D721Med (cell line): Measurements from ENCODE around the gene TUBB4A.

Experiments used
- DNase-seq: peaks from one replicate; pipeline ENCODE4 v3.0.0; 2011; ENCODE audit warnings: low spot score; ENCODE audit not compliant: insufficient read length
- FAIRE-seq: peaks from 2 replicates; lab custom pipeline; 2011; peaks lifted over from hg19 to GRCh38; lab: Jason Lieb, UNC
- TF ChIP-seq, protein P1 (sequence below): IDR thresholded peaks from 2 replicates; pipeline ENCODE4 v1.5.1; 2012; ENCODE audit warnings: mild to moderate bottlenecking, control low read depth; ENCODE audit not compliant: insufficient read depth; ENCODE audit errors: missing control alignments

The TUBB4A gene

GRCh38 chr19:6530386-6531162 is 28.5 kb upstream of the TUBB4A start, which contains the start of gene TNFSF9:
Gene TNFSF9 (plus strand): TSS chr19:6531026. CDS start chr19:6531037, 11 bp downstream.
- TF ChIP-seq, protein P1, sequence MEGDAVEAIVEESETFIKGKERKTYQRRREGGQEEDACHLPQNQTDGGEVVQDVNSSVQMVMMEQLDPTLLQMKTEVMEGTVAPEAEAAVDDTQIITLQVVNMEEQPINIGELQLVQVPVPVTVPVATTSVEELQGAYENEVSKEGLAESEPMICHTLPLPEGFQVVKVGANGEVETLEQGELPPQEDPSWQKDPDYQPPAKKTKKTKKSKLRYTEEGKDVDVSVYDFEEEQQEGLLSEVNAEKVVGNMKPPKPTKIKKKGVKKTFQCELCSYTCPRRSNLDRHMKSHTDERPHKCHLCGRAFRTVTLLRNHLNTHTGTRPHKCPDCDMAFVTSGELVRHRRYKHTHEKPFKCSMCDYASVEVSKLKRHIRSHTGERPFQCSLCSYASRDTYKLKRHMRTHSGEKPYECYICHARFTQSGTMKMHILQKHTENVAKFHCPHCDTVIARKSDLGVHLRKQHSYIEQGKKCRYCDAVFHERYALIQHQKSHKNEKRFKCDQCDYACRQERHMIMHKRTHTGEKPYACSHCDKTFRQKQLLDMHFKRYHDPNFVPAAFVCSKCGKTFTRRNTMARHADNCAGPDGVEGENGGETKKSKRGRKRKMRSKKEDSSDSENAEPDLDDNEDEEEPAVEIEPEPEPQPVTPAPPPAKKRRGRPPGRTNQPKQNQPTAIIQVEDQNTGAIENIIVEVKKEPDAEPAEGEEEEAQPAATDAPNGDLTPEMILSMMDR: no peak
- peak; percentile 95 for DNase-seq
- FAIRE-seq: no peak

- FAIRE-seq (no peak), DNase-seq (no peak)
- TF ChIP-seq, protein P1: no peak
Measured at GRCh38 chr19:6529937-6530385, 27.9 kb upstream of the TUBB4A start.

DNA sequence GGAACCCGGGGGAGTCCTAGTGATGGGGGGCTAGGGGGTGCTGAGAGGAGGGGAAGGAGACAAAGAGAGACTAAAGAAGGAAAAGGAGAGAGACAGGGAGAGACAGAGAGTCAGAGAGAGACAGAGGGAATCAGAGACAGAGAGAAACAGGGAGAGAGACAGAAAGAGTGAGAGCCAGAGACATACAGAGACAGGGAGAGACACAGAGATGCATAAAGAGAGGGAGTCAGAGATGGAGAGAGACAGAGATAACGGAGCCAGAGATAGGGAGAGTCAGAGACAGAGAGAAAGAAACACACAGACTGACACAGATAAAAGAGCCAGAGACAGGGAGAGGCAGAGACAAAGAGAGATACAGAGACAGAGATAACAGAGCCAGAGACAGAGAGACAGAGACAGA is 27.2 kb upstream of the TUBB4A start:
- DNase-seq (no peak), FAIRE-seq (no peak)
- TF ChIP-seq, protein P1: no peak

DNA sequence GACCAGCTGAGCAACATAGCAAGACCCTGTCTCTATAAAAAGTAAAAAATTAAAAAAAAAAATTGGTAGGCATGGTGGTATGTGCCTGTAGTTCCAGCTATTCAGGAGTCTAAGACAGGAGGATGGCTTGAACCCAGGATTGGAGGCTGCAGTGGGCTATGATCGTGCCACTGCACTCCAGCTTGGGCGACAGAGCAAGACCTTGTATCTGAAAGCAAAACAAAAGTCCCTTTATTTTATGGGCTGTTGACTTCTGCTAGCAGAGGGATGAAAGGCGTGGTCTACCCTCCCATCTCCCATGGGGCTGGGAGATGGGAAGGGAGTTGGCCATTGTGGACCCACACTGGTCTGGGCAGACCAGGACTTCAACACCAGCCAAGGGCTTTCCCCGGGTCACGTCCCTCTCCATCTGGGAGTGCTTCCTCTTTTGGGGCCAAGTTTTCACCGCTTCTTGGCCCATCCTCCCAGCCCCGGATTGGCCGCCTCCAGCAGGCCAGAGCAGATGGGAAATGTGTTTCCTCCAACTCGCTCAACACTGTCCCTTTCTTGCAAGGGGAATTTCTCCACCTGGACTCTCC is 26.5 kb upstream of the TUBB4A start:
- DNase-seq (no peak), FAIRE-seq (no peak)
- TF ChIP-seq, protein P1: no peak

GRCh38 chr19:6527893-6528543 is 25.9 kb upstream of the TUBB4A start:
- TF ChIP-seq, protein P1: no peak
- DNase-seq (no peak), FAIRE-seq (no peak)

DNA sequence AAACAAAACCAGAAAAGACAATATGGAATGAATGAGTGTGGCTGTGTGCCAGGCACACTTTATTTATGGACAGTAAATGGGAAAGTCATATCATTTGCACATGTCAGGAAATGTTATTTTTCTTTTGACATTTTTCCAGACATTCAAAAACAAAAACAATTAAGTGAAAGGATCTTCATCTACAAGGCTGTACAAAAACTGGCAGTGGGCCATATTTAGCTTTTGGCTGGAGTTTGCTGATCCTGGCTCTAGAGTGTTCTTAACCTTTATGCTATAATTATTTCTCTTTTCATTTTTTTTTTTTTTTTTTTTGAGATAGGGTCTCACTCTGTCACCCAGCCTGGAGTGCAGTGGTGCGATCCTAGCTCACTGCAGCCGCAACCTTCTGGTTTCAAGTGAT is 22.2 kb upstream of the TUBB4A start:
- TF ChIP-seq, protein P1: no peak
- FAIRE-seq: no peak
- no peak for DNase-seq
